Pancreas (tissue), 8 donors: Measurements from ENCODE around the gene RAB33A. TPM values are rescaled to one million over a fixed set of nuclear protein-coding genes. Genes with fewer than 3 reads are reported as not detected.

ENCODE experiments used
- polyA plus RNA-seq, 2 donors: library from polyadenylated mRNA; stranded (reverse); fragments of 200-250 nt; gene quantifications; one replicate each; pipeline ENCODE4 v1.2.3, GENCODE V29; 2013
- total RNA-seq, 6 donors: library from RNA; stranded (reverse); fragmentation: NEBNext Ultra II Directional in 4 of 6; extraction: Animal tissue kit (Norgen Biotek cat#: 25700) in 4 of 6; gene quantifications; one replicate each; pipeline versions ENCODE4 v1.2.1 to v1.2.4, GENCODE V29; 2021 to 2023
- donor health status: healthy with polysubstance abuse.
- donor health status: DM: no; HTN: no; CAD: no; lungs with moderate emphysema.
- donor health status: DM: no; HTN: no; CAD: no.
- donor health status: Bipolar disorder and iron deficiency.
- donor health status: DM: yes; HTN: yes; CAD: no.
- donor health status: DM: no; HTN: no; CAD: no.
- donor health status: DM: no; HTN: no; CAD: no.
- donor health status: DM: yes; HTN: yes; CAD: no.

RAB33A gene
- total and polyA plus RNA-seq, 8 donors = 0.17 to 0.38 (median 0.23) TPM; not detected in 5

Other genes starting within 250 kb of the RAB33A start
- gene BCORL1, start 189.3 kb upstream of the RAB33A start, total RNA-seq = 10 to 100 TPM in 1 of 6 donors, 1 to 10 TPM in 5; 3.5 to 11.1 (median 6.0) TPM
- 1 to 10 TPM; 1.7 to 3.7 TPM for gene BCORL1, start 189.3 kb upstream of the RAB33A start, polyA plus RNA-seq
- 1 to 10 TPM; 1.4 to 4.6 (median 2.0) TPM for gene ELF4, start 61.5 kb upstream of the RAB33A start, total RNA-seq
- gene ELF4, start 61.5 kb upstream of the RAB33A start, polyA plus RNA-seq = 1 to 10 TPM; 1.1 to 2.0 TPM
- gene AIFM1, start 6.1 kb upstream of the RAB33A start, total RNA-seq = 10 to 100 TPM; 12.1 to 19.7 (median 15.3) TPM
- gene AIFM1, start 6.1 kb upstream of the RAB33A start, polyA plus RNA-seq = 10 to 100 TPM; 12.5 to 19.6 TPM
- gene ZNF280C, start 96.9 kb downstream of the RAB33A start, total RNA-seq = 1 to 10 TPM; 1.1 to 2.5 (median 1.6) TPM
- 1 to 10 TPM in 1 of 2 donors, under 1 TPM in 1; 0.61 to 1.1 TPM for gene ZNF280C, start 96.9 kb downstream of the RAB33A start, polyA plus RNA-seq
- 10 to 100 TPM in 1 of 6 donors, 1 to 10 TPM in 5; 4.5 to 11.3 (median 6.6) TPM for gene SLC25A14, start 168.0 kb downstream of the RAB33A start, total RNA-seq
- gene SLC25A14, start 168.0 kb downstream of the RAB33A start, polyA plus RNA-seq = 10 to 100 TPM; 15.1 to 37.1 TPM
- gene GPR119, start 213.7 kb downstream of the RAB33A start, total RNA-seq = 1 to 10 TPM in 3 of 6 donors, under 1 TPM in 3; 0.19 to 3.3 (median 0.98) TPM
- 1 to 10 TPM in 1 of 2 donors, not detected in 1; 7.6 TPM for gene GPR119, start 213.7 kb downstream of the RAB33A start, polyA plus RNA-seq
- 10 to 100 TPM in 2 of 6 donors, 1 to 10 TPM in 4; 6.2 to 10.5 (median 8.8) TPM for gene RBMX2, start 230.0 kb downstream of the RAB33A start, total RNA-seq
- gene RBMX2, start 230.0 kb downstream of the RAB33A start, polyA plus RNA-seq = 10 to 100 TPM; 13.6 to 28.2 TPM